ENCODE data around the gene XDH.

Gene XDH

DNA sequence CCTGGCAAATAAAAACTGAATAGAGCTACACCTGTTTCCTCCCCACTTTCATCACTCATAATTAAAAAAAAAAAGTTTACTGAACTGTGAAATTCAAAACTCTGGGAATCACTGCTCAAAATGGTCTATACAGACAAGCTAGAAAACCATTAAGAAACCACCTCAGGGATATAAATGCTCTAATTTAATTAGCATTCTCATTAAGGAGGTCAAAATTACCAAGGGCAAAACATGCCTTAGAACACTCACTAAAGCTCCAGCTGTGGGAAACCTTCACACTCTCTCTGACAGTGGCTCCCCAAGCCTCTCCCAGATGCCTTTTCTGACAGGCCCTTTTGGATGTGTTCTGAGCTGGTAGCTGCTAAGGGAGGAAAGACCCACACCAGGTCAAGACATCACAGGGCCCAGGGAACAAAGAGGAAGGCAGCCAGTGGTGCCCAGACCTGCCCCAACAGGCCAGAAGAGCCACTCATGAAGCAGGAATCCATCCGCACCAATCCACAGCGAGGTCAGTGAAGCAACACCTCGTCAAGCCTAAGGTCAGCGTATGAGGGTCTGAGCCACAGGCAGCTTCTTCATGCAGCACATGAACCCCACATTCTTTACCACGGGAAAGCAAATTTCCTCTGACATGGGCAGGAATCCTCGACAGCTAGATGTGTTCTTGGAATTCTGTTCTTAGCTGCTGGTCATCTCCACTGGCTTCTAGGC lies 35.6 kb downstream of the XDH start:
- intact Hi-C loops (cut with DNase I) = no loop called here
- peak in 1 of 42 donors; percentile 31 for DNase-seq

- DNase-seq = peak in 2 of 42 donors; percentile 31
- intact Hi-C loops (cut with DNase I) = no loop called here
Measured at GRCh38 chr2:31378389-31378788, 36.2 kb downstream of the XDH start.

DNA sequence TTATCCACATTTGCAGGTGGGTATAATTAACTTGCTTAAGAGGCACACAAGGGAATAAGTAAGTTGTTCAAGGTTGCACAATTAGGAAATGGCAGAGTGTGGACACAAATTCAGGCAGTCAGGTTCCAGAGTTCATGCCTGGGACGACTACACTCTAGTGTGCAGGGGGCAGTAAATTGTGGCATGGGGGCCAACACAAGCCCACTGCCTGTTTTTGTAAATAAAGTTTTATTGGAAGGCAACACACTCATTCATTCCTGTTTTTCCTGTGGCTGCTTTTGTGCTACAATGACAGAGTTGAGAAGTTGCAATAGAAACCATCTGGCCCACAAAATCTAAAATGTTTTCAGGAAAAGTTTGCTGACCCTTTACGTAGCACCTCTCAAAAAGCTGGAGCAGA lies 41.4 kb downstream of the XDH start:
- DNase-seq = no peak
- intact Hi-C loops (cut with DNase I) = no loop called here

DNA sequence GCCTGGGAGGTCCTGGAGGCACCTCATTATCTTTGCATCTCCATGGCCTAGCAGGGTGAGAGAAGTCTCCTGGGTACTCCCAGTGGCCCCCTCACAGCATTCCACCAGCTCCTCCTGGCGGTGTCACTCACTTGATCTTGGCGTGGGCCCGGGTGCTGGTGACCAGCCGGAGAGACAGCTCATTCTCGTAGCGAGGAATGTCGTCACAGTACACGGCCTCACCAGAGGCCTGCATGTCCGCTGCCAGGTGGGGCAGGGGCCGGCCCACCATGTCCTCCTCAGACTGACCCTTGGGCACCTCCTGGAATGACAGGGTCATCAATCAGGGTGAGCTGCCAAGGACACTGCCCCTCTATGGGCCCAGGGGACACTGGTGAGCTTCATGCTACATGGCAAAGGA lies 42.4 kb downstream of the XDH start:
- intact Hi-C loops (cut with DNase I) = no loop called here

GRCh38 chr2:31371691-31372090 lies 42.9 kb downstream of the XDH start:
- no peak for DNase-seq
- intact Hi-C loops (cut with DNase I) = no loop called here

More for the DNA sequence above, 42.4 kb downstream of the XDH start:
- DNase-seq = no peak

DNA sequence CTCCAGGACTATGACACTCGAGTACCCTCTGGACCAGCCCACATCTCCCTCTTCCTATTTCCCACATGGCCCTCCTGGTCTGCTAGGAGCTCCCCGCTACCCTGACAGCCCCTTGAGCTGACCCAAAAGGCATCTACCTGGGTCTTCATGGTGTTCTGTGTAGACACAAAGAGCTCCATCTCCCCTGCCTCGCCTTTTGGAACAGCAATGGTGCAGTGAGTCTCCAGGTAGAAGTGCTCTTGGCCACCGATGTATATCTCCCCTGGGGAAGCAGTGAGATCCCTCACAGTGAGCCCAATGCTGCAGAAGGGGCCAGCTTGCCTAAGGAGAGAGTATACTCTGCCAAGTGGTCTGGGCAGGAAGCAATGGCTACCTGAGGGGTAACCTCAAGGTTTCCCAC lies 47.8 kb downstream of the XDH start:
- peak in 1 of 42 donors; percentile 8 for DNase-seq
- intact Hi-C loops (cut with DNase I) = no loop called here

DNA sequence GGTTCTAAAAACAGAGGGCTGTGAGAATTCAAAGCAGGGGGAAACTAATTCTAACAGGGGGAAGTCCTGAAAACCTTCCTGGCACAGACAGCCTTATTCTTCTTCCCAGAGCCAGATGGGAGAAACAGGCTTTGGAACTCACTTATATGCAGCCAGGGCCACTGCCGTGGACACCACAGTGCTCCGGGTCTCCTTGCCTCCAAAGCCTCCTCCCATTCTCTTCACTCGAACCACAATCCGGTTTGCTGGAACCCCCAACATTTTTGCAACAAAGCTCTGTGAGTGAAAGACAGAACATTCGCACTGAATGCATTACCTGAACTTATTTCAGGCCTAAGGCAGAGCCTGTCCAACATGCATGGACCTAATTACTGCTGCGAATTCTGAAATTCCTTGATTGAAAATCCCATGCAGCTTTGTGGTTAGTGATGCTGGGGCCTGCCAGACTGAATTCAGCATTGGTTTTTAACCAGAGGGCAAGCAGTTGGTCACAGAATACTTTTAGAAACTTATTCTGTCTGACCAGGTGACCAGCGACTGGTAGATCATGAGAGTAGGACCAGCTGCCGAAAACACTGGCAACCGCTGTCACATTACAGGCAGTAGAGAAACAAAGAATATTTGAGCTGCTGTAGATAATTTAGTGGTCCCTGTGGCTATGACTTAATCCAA lies 48.6 kb downstream of the XDH start:
- intact Hi-C loops (cut with DNase I) = no loop called here
- peak in 1 of 42 donors; percentile 7 for DNase-seq

- peak in 2 of 42 donors; percentile 21 to 39 for DNase-seq
- intact Hi-C loops (cut with DNase I) = no loop called here
Measured at GRCh38 chr2:31365348-31365747, 49.2 kb downstream of the XDH start.

DNA sequence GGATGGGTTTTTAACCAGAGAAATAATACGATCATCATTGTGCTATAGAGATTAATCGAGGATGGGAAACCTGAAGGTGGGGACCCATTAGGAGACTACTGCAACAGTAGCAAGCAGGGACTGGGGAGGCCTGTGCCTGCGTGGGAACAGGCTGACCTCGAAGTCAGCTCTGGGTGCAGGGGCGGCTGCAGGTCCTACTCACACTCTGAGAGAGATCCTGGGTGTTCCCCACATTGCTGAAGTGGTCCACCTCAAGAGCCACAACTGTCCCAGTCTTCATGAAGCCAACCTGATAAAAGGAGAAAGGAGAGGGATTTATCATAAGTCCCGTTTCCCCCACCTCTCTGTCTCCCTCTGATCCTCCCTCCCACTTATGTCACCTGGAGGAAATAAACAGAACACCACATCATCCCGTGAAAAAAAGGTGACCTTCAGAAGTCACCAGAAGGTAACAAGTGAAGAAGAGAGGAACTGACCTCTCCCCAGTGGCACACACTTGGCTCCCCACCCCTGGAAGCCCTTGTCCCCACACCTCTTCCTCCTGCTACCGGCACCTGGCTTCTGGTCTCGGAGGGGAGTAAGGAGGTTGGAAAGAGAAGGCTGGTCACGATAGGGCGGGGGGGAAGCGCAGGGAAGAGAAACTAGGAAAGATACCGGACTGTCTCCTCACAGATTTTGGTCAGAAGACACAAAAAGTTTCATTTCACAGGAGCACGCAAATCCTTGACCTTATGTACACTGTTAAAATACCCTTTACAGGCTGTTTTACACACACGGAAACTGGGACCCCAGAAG lies 50.4 kb downstream of the XDH start:
- peak in 2 of 42 donors; percentile 17 to 22 for DNase-seq
- intact Hi-C loops (cut with DNase I) = no loop called here

- intact Hi-C loops (cut with DNase I) = no loop called here
Measured at GRCh38 chr2:31362581-31362980, 52.0 kb downstream of the XDH start.

DNA sequence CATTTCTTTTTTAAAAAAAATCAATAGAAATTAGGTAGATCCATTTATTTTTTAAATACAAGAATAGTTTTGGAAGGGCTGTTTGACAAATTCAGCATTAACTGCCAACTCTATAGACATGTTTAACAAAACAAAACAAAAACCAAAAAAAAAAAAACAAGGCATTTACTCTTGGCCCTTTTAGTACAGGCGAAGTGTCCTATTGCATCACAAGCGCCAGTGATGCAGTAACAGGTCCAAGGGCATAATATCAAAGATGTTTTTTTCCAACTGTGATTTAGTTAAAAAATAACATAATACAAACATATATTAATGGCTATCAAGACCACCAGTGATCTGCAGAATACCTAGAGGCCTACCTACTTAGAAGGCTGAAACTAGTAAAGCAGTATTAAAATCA lies 55.3 kb downstream of the XDH start:
- intact Hi-C loops (cut with DNase I) = no loop called here
- DNase-seq = peak in 1 of 42 donors; percentile 18

More at GRCh38 chr2:31362581-31362980, 52.0 kb downstream of the XDH start:
- no peak for DNase-seq

DNA sequence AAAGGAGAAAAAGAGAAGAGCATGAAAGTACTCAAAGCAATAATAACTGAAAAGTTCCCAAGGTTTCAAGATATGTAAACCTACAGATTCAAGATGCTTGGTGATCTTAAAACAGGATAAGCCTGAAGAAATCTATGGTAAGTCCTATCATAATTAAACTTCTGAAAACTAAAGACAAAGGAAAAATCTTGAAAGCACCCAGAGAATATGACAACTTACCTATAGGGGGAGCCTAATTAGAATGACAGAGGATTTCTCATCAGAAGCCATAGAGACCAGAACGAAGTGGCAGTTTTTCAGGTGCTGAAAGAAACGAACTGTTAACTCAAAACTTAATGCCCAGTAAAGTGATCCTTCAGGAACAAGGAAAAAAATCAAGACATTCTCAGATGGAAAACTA lies 59.7 kb downstream of the XDH start:
- no peak for DNase-seq
- intact Hi-C loops (cut with DNase I) = no loop called here

- intact Hi-C loops (cut with DNase I) = no loop called here
- DNase-seq = no peak
Measured at GRCh38 chr2:31353179-31353578, 61.4 kb downstream of the XDH start.

GRCh38 chr2:31349684-31350083 lies 64.9 kb downstream of the XDH start:
- intact Hi-C loops (cut with DNase I) = no loop called here
- DNase-seq = no peak

- intact Hi-C loops (cut with DNase I) = no loop called here
- no peak for DNase-seq
Measured at GRCh38 chr2:31349160-31349559, 65.4 kb downstream of the XDH start.

GRCh38 chr2:31348618-31349017 lies 65.9 kb downstream of the XDH start:
- intact Hi-C loops (cut with DNase I) = no loop called here
- no peak for DNase-seq

DNA sequence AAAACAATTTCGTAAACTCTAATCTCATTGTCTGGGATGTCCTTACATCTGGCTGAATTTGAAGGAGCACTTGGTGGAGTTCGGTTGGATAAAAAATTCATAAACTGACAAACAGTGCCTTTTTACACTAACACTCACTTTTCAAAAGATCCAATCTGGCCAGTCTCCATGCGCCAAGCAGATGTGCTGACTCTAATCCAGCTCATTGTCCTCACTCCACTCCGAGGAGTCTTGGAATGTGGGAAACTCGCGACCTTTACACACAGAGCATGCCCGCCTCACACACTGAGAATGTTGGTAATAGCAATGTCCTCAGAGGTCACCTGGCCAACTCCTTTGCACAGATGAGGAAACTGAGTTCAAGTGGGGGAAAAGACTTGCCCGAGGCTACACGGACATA lies 66.8 kb downstream of the XDH start:
- DNase-seq = no peak

DNA sequence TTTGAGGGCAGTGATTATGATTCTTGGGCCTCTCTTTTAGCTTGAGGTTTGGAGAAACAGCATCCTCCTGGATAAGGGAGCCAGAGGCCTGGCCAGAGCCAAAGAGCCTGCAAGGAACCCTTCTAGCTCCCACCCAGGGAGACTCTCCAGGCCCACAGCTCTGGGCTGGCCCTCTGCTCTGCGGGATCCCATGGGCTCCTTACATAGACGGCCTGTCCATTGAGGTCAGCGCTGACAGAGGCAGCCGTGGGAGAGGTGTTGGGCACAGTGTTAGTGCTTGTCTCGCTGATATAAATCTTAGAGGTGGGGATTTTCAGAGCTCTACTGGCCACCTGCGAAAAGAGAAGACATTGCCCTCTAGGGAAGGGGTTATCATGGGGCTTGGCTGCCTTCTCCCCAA lies 67.2 kb downstream of the XDH start:
- intact Hi-C loops (cut with DNase I) = no loop called here
- no peak for DNase-seq

More for the DNA sequence above, 66.8 kb downstream of the XDH start:
- intact Hi-C loops (cut with DNase I) = no loop called here

DNA sequence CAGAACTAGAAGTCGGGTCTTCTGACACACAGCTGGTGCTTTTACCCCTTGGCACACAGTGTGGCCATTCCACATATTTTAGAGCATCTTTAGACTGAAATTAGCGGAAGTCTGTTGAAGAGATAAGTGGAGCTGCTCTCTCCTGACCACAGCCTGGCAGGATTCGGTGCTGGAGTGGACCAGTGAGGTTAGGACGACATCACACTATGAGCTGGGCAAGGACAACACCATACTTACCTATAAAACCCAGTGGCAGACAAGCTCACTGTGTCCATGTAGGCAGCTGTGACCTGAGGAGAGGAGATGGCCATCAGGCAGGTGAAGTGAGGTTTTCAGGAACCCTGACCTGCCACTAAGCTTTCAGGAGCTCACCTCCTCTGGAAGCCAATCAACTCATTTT lies 70.1 kb downstream of the XDH start:
- intact Hi-C loops (cut with DNase I) = no loop called here
- no peak for DNase-seq

GRCh38 chr2:31341351-31341750 lies 73.2 kb downstream of the XDH start:
- intact Hi-C loops (cut with DNase I) = no loop called here

More at GRCh38 chr2:31341351-31341750, 73.2 kb downstream of the XDH start:
- no peak for DNase-seq
